ENCODE measurements around the gene CXCR5.

CXCR5 gene

GRCh38 chr11:118898400-118899295, 15.0 kb downstream of the CXCR5 start:
- no peak for DNase-seq (ENCODE audit: low read depth)

- no peak for DNase-seq (ENCODE audit: low read depth)
Measured at GRCh38 chr11:118899296-118899688, 15.6 kb downstream of the CXCR5 start.

DNA sequence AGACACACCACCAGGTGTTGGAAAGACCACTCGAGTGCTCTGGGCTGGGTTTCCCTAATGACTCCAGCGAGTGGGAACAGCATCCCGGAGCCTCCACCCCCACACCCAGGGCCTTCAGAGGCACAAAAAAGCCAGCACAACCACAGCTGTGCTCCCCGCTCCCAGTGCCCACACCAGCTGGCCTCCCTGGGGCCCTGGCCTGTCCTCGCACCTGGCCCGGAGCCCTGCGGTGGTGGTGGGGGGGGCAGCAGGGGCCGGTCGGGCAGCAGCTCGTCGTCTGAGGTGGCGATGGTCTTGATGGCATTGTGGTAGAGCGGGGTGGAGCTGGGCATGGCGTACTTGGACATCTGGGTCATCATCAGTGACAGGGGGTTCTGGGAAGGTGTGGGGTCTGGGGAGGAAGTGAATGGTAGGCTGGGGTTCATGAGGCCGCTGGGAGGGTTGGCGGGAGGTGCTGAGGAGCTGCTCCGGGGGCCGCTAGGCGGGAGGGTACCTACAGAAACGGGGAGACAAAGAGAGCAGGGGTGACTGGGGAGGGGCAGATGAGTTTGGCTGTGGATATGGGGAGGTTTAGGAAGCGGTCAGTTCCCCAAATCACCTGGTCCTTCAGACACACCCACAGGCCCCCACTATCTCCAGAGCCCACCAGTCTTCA, 16.1 kb downstream of the CXCR5 start:
- no peak for DNase-seq (ENCODE audit: low read depth)

- DNase-seq (ENCODE audit: low read depth) = no peak
Measured at GRCh38 chr11:118900535-118901384, 17.1 kb downstream of the CXCR5 start.

DNA sequence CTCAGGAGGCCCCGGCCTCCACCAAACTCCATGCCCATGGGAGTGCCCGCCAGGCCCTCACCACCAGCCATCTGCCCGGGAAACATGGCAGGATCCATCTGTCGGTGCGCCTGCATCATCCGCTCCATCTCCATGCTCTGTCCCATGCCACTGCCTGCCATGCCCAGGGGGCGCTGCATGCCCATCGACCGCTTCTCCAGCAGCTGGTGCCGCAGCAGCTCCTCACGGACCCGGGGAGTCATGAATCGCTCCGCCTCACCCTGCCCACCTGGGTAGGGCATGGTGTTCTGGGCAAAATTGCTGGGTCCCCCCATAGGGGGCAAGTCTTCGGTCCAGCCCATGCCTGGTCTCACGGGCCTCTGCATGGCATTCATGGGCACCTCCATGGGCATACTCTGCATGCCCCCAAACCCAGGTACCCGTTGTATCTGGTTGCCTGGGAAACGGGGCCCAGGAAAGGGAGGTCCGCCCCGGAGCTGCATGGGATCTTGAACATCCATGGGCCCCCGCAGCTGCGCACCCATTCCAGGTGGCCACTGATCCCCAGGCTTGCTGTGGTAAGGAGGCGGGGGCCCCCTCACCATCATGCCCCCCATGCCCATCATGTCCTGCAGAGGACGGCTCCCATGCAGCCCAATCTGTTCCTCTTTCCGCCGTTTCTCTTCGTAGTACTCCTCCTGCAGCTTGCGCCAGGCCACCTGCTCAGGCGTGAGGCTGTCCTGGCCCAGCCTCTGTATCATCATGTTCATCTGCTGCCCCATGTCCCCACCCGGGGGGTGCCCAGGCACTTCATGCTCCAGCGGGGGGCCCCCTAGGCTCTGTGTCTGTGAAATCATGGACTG, 18.0 kb downstream of the CXCR5 start:
- DNase-seq (ENCODE audit: low read depth) = no peak

GRCh38 chr11:118902336-118903203, 18.9 kb downstream of the CXCR5 start:
- DNase-seq (ENCODE audit: low read depth) = no peak

GRCh38 chr11:118903204-118904015, 19.7 kb downstream of the CXCR5 start:
- no peak for DNase-seq (ENCODE audit: low read depth)

GRCh38 chr11:118907051-118908042, 23.7 kb downstream of the CXCR5 start:
- DNase-seq (ENCODE audit: low read depth) = peak; percentile 76

DNA sequence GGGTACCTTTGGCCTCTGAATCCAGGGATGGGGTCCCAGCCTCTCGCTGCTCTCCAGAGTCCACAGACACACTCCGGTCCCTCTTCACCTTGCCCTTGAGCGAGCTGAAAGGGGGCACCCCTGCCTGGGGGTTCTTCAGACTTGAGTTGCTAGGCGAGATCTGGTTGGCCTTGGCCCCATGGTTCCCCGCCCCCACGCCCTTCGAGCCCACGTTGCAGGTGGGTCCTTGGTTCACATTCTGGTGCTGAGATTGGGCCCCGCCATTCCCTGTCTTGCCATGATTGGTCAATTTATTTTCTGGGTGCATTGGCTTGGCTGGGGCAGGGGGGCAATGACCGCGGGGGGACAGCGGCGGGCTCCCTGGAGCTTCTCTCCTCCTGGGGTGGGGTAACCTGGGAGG, 24.6 kb downstream of the CXCR5 start:
- no peak for DNase-seq (ENCODE audit: low read depth)

GRCh38 chr11:118908901-118909618, 25.4 kb downstream of the CXCR5 start:
- no peak for DNase-seq (ENCODE audit: low read depth)

GRCh38 chr11:118909619-118910308, 26.1 kb downstream of the CXCR5 start:
- DNase-seq (ENCODE audit: low read depth) = no peak

DNA sequence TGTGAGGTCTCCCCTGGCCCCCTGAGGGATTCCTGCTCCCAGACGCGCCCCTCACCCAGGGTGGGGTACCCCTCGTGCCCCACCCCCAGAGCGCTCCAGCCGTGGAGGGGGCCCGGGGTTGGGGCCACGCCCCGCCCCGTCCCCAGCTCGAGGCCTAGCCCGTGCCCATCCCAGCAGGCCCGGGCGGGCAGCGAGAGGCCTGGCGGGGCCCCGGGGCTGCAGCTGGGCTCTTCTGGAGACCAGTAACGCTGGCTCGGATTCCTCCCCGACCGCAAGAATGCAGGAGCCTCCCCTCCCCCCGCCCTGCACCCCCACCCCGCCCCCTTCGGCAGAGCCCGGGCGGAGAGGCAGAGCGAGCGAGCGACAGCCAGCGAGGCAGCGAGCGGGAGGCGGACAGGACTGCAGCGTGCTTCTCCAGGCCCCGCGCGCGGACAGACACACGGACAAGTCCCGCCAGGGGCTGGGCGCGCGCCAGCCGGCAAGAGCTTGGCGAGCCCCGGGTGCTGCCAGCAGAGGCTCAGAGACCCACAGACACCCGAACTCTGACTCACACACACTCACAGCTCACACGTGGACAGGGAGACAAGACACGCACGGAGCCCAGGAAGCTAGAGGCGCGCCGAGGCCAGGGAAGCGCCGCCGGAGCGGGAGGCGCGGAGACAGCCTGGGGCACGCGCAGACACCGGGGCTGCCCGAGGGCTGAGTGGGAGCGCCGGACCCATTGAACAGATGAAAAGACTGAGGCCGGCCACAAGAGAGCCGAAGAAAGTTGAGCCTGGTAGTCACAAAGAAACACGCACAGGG, 26.8 kb downstream of the CXCR5 start:
- DNase-seq (ENCODE audit: low read depth) = no peak

GRCh38 chr11:118911113-118911879, 27.6 kb downstream of the CXCR5 start:
- DNase-seq (ENCODE audit: low read depth) = no peak

DNA sequence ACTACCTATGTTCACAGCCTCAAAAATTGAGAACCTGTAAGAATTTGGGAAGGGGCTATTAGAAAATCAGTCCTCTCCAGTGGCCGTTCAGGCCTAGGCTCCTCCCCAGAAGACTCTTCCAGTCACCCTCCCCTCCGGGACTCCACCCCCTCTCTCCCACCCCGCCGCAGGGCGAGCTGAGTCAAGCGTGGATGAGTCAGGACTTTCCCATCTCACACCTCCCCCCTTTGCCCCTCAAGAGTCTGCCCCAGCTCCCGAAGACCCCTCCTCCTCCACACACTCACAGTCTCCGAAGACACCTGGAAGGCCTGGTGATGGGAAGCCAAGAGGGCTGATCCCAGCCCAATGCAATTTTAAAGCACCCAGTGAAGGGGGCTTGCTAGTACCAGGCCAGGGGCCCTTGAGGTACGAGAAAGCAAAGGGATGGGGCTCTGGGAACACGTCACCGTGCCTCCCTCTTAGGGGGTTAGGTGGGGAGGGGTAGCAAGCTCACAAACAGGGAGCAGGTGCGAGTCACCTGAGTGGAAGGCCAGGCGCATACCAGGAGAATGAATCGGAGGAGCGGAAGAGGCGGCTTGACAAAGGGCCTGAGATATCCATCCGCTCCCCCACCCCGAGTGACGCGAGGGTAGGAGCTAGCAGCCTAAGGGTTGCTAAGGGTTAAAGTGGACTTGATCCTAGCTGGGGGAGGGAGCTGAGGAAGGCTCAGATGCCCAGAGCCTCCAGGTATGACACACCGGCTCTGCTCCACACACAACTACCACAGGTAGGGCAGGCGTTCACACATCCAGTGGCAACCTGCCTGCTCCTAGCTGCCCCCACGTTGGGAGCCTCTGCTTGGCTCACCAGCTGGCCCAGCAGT, 28.4 kb downstream of the CXCR5 start:
- DNase-seq (ENCODE audit: low read depth) = peak; percentile 68
